ENCODE data around the gene PTPRM.

- TF ChIP-seq EZH2phosphoT487 (IDR thresholded peaks at IDR 0.05; ENCODE audit: insufficient read depth, low read depth) (no peak), EZH2 (IDR thresholded peaks at IDR 0.05; ENCODE audit: insufficient read depth, poor library complexity, severe bottlenecking) (no peak)
These were observed 158.4 kb downstream of the PTPRM start for GRCh38 chr18:7725473-7725872.
